Measurements from ENCODE around the gene RBM33.

Gene RBM33

DNA sequence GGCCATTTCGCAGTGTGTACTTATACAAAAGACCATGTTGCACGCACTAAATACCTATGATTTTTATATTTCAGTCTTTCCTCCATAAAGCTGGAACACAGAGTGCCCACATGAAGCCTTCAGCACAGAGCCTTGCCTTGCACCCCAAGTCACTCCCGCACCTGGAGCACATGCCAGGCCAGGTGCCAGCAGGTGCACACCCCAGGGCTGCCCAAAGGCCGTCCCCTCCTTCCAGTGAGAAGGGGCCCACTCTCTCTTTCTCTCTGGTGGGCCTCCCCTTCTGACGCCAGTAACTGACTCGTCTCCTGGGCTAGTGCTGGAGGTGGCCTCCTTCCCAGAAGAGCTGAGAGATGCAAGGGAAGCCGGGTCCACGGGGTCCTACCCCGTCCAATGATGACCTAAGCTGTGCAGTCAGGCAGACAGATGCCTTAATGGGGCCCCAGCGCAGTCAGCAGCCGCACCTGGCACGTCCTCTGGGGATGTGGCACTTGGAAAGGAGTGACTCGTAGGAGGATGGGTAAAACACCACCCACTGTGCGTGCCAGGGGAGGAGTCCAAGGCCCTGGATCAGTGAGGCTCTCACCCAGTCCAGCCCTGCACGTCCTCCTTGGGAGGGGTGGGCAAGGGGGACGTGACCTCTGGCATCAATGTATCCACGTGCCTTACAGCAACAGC, 185.5 kb downstream of the RBM33 start:
- DNase-seq = no peak
- no peaks in the 10 kb centered on the region for H3K4me1 ChIP-seq (ENCODE audit: control extremely low read depth in 1 of 4, control insufficient read depth in 4 of 4, insufficient read depth in 4 of 4, low read length in 3 of 4)
- ChIA-PET POLR2A (no interaction called here), CTCF (no interaction called here)
- H3K27me3 ChIP-seq (replicated peaks in 2 of 5; ENCODE audit: control insufficient read depth in 4 of 5, insufficient read depth in 5 of 5, low read length in 4 of 5) = peaks cover 0 to 30% (median 10%) of the 10 kb centered on the region in 5 experiments
- WGBS (ENCODE audit: insufficient coverage) = 81% methylated on average over 9 of the region's 17 CpGs
- H3K4me3 ChIP-seq (ENCODE audit: control insufficient read depth in 1 of 7, extremely low read depth in 1 of 7, insufficient read depth in 4 of 7, low read depth in 2 of 7, low read length in 6 of 7) = no peak overlapping the region
- no peaks in the 10 kb centered on the region for H3K9me3 ChIP-seq (ENCODE audit: control extremely low read depth in 1 of 5, control insufficient read depth in 4 of 5, insufficient read depth in 2 of 5, low read depth in 1 of 5, low read length in 4 of 5)
- H3K27ac ChIP-seq (ENCODE audit: insufficient read depth in 1 of 2, low read depth in 1 of 2, low read length in 2 of 2, poor library complexity in 1 of 2, severe bottlenecking in 2 of 2) = no peak overlapping the region
- no peaks in the 10 kb centered on the region for H3K36me3 ChIP-seq (ENCODE audit: control insufficient read depth in 4 of 4, insufficient read depth in 4 of 4, low read length in 3 of 4)

All from common myeloid progenitor, CD34-positive (primary cell).